Stimulated activated CD4-positive, alpha-beta T cell treated with anti-CD3 and anti-CD28 coated beads, Interleukin-1b, Interleukin-23, amount 100 ng/mL, for 24 hours (primary cell): ENCODE data around the gene SMCO2.

ENCODE experiments used
- DNase-seq, 4 experiments: peaks; one replicate each; pipeline ENCODE4 v3.0.0-alpha.2; 2020; ENCODE audit warnings: low read depth in 4 of 4, low spot score in 1 of 4

The SMCO2 gene

GRCh38 chr12:27497446-27497845 lies 50.9 kb downstream of the SMCO2 start:
- DNase-seq, result no peak

DNA sequence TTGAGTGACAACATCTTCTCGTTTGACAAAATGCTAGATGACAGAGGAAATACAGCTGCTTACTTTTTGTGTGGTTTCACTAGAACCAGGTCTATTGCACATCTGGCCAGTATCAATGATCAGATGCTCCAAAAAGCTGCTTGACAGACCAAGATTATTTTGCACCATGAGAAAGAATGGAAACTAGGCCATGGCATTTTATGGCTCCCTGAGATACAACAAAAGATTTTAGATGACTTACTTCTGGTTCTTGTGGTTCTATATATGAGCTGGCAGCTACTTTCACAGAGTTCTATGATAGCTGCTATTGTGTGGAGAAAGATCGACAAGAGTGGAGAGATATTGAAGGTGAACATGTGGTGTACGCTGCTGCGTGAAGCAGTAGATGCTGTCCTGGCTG lies 51.6 kb downstream of the SMCO2 start:
- DNase-seq, result no peak

GRCh38 chr12:27498761-27499160 lies 52.2 kb downstream of the SMCO2 start:
- DNase-seq, result no peak

- no peak for DNase-seq
Observed at GRCh38 chr12:27499377-27499776, 52.8 kb downstream of the SMCO2 start.

GRCh38 chr12:27500546-27500945 lies 54.0 kb downstream of the SMCO2 start:
- no peak for DNase-seq

DNA sequence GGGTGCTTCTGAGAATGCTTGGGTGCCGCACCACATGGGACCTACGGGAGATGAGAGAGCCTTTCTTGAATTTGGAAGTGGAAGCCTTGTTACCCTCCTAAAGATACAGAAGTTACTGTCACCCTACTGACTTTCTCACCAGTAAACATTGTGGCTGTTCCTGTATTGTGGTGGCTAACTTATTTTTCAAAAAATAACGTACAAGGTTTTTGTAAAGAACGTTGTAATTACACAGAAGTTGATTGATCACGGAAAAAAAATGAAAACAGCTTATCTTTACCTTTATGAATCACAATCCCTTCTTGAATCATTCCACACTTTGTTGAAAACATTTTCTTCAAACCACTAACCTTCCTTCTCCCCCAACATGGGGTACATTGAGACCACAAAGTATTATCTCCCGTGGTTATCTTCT lies 55.5 kb downstream of the SMCO2 start:
- DNase-seq, result no peak

DNA sequence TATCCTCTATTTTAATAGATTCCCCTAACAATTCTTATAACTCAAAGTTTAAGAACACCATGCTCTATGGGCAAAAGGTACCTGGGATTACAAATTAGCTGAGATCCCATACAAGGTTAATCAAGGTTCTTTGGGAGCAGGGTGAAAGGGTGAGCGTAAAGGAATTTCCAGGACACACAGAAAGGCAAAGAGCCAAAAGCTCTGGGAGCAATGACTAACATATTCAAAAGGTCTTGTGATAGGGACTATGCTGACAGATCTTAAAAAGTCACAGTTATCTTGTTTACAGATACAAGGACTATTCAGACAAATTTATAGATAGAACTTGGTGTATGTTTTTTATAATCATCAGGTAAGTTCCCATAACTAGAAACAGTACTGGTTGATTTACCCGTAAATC lies 58.0 kb downstream of the SMCO2 start:
- no peak for DNase-seq

DNA sequence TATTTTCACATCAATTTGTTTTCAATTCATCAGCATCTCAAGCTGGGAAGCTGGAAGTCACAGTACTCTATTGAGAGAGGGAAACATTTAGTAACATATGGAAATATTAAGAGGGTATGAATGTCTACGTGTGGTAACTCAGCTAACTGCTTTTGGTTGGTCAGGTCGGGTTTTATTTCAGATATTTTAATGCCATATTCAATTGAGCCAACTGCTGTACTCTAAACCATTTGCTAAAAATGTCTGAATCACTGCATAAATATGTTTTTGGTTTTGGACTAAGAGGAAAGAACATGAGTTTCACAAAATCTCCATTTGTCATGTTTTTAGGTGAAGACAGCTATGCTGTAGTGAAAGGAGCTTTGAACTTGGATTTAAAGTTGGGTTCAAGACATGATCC lies 58.6 kb downstream of the SMCO2 start:
- no peak for DNase-seq

- DNase-seq, result no peak
Observed at GRCh38 chr12:27505761-27506160, 59.2 kb downstream of the SMCO2 start.

- DNase-seq, result no peak
Observed at GRCh38 chr12:27506645-27507189, 60.2 kb downstream of the SMCO2 start.

- no peak for DNase-seq
Observed at GRCh38 chr12:27508736-27509431, 62.3 kb downstream of the SMCO2 start.

DNA sequence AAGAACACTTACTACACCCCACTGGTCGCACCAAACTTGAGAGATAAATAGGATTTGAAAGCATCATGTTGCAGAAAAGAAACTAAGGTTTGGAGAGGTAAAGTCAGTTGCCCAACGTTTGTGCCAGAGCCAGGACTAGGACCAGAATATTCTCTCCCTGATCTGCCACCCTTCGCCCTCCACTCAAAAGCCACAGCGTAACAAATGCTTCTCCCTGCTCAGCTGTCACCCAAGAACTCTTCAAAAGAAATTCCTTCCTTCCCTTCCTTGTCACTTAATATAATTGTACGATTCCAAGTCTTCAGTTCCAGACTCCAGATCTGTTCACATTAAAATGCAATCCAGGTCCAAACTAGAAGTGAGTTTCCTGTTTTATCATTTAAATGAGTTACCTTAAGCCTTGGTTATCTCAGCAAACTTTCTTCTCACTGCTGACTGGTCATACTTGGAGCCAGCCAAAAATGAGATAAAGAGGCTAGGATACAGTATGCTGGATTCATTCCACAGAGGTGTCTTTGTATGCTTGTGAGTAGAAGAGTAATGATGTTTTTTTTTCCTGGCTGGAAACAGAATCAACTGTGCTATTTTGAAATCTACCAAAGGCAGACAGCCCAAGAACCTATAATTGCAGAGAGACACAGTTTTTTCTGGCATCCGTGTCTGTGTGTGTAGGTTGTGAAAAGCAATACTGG lies 64.6 kb downstream of the SMCO2 start:
- no peak for DNase-seq

GRCh38 chr12:27511723-27512045 lies 65.1 kb downstream of the SMCO2 start:
- DNase-seq, result no peak

- DNase-seq, result no peak
Observed at GRCh38 chr12:27513155-27513824, 66.8 kb downstream of the SMCO2 start.

DNA sequence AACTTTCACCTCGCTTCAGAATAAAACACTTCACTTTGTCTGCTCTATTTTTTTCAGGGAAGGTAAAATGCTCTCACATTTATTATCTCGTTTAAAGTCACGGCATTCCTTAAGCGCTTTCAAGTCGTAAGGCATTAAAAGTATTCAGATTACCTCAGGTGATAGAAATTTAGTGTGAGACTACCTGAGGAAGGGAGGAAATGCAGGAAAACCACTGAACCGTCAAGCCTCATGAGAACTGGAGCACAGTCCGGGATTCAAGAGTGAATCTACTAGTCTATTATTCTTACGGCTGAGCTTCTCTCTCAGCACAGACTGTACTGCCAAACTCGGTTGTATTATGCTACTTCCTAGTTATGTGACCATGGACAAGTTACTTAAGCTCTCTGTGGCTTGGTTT lies 69.1 kb downstream of the SMCO2 start:
- DNase-seq, result no peak

- no peak for DNase-seq
Observed at GRCh38 chr12:27516625-27517024, 70.1 kb downstream of the SMCO2 start.

DNA sequence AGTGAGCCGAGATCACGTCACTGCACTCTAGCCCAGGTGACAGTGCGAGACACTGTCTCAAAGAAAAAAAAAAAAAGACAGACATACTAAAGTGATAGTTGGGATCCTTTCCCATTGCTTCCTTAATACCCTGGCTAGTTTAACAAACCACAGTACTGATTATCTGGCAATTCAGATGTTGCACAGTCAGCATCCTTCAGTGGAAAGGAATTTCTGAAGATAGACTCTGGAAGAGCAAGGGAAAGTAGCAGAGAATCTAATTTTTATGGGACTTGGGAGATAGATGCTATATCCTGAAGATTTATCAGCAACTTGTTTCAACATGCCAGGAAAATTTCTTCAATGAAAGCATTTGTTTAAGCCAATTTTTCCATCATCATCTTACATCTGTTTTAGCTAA lies 71.0 kb downstream of the SMCO2 start:
- DNase-seq, result no peak

DNA sequence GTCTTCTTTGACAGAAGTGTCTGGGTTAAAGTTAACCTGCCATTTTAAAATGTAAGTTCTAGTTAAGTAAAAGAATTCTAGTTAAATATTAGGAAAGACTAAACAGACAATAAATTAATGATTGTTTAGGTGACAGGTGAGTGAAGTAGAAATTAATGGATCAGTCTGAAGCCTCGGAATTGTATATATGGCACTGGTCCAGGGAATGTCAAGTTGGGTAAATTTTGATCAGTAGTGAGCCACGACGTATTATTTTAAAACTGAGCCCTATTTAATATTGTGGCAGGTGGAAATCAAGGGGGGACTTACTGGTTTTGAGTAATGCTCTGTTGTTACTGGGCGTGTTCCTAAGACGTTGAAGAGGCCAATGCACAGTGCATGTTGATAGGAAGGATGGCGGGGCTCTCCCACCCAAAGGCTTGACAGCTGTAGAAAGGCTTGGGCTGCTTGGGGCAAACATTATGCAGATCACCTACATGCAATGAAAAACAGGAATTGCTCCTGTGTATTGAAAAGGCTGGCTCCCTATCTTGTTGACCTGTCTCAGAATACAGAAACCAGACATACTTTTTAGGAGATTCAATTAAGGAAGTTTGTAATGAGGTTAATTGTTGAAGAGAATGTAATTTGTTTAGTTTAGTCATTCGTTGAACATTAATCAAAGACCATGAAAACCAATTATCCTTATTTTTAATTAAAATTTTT lies 71.6 kb downstream of the SMCO2 start:
- no peak for DNase-seq

DNA sequence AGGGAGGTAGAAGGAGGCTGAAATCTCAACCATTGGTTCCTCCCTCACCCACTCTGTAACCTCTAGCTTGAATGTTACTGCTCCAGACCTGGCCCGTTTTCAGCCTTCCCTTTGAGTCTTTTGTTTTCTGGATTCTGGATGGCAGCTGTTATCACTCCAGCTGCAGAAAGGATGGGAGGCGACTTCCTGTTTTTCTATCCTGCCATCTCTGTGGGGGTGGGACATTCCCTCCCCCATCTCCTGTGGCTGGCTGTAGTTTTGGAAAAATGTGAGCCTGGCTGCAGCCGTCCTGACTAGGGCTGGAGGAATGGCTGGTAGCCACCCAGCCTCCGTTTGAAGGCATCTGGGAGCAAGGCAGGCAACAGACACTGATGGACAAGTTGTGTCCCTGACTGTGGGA lies 74.5 kb downstream of the SMCO2 start:
- DNase-seq, result no peak

GRCh38 chr12:27521981-27522380 lies 75.4 kb downstream of the SMCO2 start:
- DNase-seq, result no peak

GRCh38 chr12:27523305-27523641 lies 76.7 kb downstream of the SMCO2 start:
- no peak for DNase-seq
